ENCODE data around the gene TTN. TPM values are rescaled to one million over a fixed set of nuclear protein-coding genes. Genes with fewer than 3 reads are reported as not detected.

TTN gene
- total RNA-seq, 1 donor from 2014 or later = not detected

- no peak for TF ChIP-seq CTCF (IDR thresholded peaks at IDR 0.05)
- no peak overlapping the region for H3K4me3 Mint-ChIP-seq (ENCODE audit: unreplicated experiment)
- H3K4me1 Mint-ChIP-seq (ENCODE audit: low read depth) = no peaks in the 10 kb centered on the region
- no peaks in the 10 kb centered on the region for H3K36me3 Mint-ChIP-seq (ENCODE audit: low read depth)
- no peaks in the 10 kb centered on the region for H3K9me3 Mint-ChIP-seq (ENCODE audit: low read depth)
- DNase-seq (ENCODE audit: low spot score) = no peak
- H3K27me3 Mint-ChIP-seq (ENCODE audit: low read depth) = peaks cover 23% of the 10 kb centered on the region
- H3K27ac Mint-ChIP-seq (ENCODE audit: unreplicated experiment) = no peak overlapping the region
These were observed 26.2 kb upstream of the TTN start for GRCh38 chr2:178833382-178833781.

- Mint-ChIP-seq H3K4me1 (ENCODE audit: low read depth) (no peaks in the 10 kb centered on the region), H3K9me3 (ENCODE audit: low read depth) (peaks cover 5% of the 10 kb centered on the region), H3K36me3 (ENCODE audit: low read depth) (no peaks in the 10 kb centered on the region), H3K4me3 (ENCODE audit: unreplicated experiment) (no peak overlapping the region), H3K27me3 (ENCODE audit: low read depth) (peaks cover 18% of the 10 kb centered on the region), H3K27ac (ENCODE audit: unreplicated experiment) (no peak overlapping the region)
- no peak for DNase-seq (ENCODE audit: low spot score)
- TF ChIP-seq CTCF (IDR thresholded peaks at IDR 0.05) = no peak
These were observed 23.2 kb upstream of the TTN start for GRCh38 chr2:178830451-178830850.

- H3K36me3 Mint-ChIP-seq (ENCODE audit: low read depth) = no peaks in the 10 kb centered on the region
- peaks cover 5% of the 10 kb centered on the region for H3K9me3 Mint-ChIP-seq (ENCODE audit: low read depth)
- H3K4me1 Mint-ChIP-seq (ENCODE audit: low read depth) = no peaks in the 10 kb centered on the region
- no peak for DNase-seq (ENCODE audit: low spot score)
- no peak overlapping the region for H3K4me3 Mint-ChIP-seq (ENCODE audit: unreplicated experiment)
- H3K27ac Mint-ChIP-seq (ENCODE audit: unreplicated experiment) = no peak overlapping the region
- no peak for TF ChIP-seq CTCF (IDR thresholded peaks at IDR 0.05)
- H3K27me3 Mint-ChIP-seq (ENCODE audit: low read depth) = peaks cover 18% of the 10 kb centered on the region
These were observed 22.8 kb upstream of the TTN start for GRCh38 chr2:178829981-178830380.

- H3K4me3 Mint-ChIP-seq (ENCODE audit: unreplicated experiment) = no peak overlapping the region
- peaks cover 5% of the 10 kb centered on the region for H3K9me3 Mint-ChIP-seq (ENCODE audit: low read depth)
- no peak for DNase-seq (ENCODE audit: low spot score)
- H3K4me1 Mint-ChIP-seq (ENCODE audit: low read depth) = no peaks in the 10 kb centered on the region
- peaks cover 18% of the 10 kb centered on the region for H3K27me3 Mint-ChIP-seq (ENCODE audit: low read depth)
- H3K27ac Mint-ChIP-seq (ENCODE audit: unreplicated experiment) = no peak overlapping the region
- no peak for TF ChIP-seq CTCF (IDR thresholded peaks at IDR 0.05)
- no peaks in the 10 kb centered on the region for H3K36me3 Mint-ChIP-seq (ENCODE audit: low read depth)
These were observed 22.2 kb upstream of the TTN start for GRCh38 chr2:178829299-178829960.

GRCh38 chr2:178828486-178828881, 21.3 kb upstream of the TTN start:
- peaks cover 18% of the 10 kb centered on the region for H3K27me3 Mint-ChIP-seq (ENCODE audit: low read depth)

More at GRCh38 chr2:178828486-178828881, 21.3 kb upstream of the TTN start:
- DNase-seq (ENCODE audit: low spot score) = no peak
- TF ChIP-seq CTCF (IDR thresholded peaks at IDR 0.05) = no peak
- no peaks in the 10 kb centered on the region for H3K4me1 Mint-ChIP-seq (ENCODE audit: low read depth)
- H3K27ac Mint-ChIP-seq (ENCODE audit: unreplicated experiment) = no peak overlapping the region
- no peak overlapping the region for H3K4me3 Mint-ChIP-seq (ENCODE audit: unreplicated experiment)
- H3K9me3 Mint-ChIP-seq (ENCODE audit: low read depth) = peaks cover 5% of the 10 kb centered on the region
- no peaks in the 10 kb centered on the region for H3K36me3 Mint-ChIP-seq (ENCODE audit: low read depth)

Data from chondrocyte (in vitro differentiated cells).